ENCODE data around the gene ADAMTS19. TPM values are rescaled to one million over a fixed set of nuclear protein-coding genes. Genes with fewer than 3 reads are reported as not detected.
"Not testable (repeated sequence)": the region's sequence is repeated elsewhere in the genome, so short reads cannot be mapped to it uniquely, and the experiment has no call there.

ADAMTS19 gene
- total RNA-seq, 1 donor: 0.09 TPM

GRCh38 chr5:129554134-129554904 is 94.2 kb downstream of the ADAMTS19 start:
- DNase-seq (ENCODE audit: low read depth): no peak
- no peak for TF ChIP-seq CTCF (IDR thresholded peaks at IDR 0.05; ENCODE audit: insufficient read depth, low read length)
- H3K4me3 ChIP-seq (ENCODE audit: low read depth, low read length): no peak overlapping the region

GRCh38 chr5:129563585-129563984 is 103.5 kb downstream of the ADAMTS19 start:
- no peak overlapping the region for H3K4me3 ChIP-seq (ENCODE audit: low read depth, low read length)
- no peak for DNase-seq (ENCODE audit: low read depth)
- no peak for TF ChIP-seq CTCF (IDR thresholded peaks at IDR 0.05; ENCODE audit: insufficient read depth, low read length)

- no peak for DNase-seq (ENCODE audit: low read depth)
- no peak for TF ChIP-seq CTCF (IDR thresholded peaks at IDR 0.05; ENCODE audit: insufficient read depth, low read length)
- no peak overlapping the region for H3K4me3 ChIP-seq (ENCODE audit: low read depth, low read length)
Observed at GRCh38 chr5:129569295-129569694, 109.2 kb downstream of the ADAMTS19 start.

GRCh38 chr5:129572060-129572459 is 112.0 kb downstream of the ADAMTS19 start:
- no peak overlapping the region for H3K4me3 ChIP-seq (ENCODE audit: low read depth, low read length)
- DNase-seq (ENCODE audit: low read depth): no peak
- TF ChIP-seq CTCF (IDR thresholded peaks at IDR 0.05; ENCODE audit: insufficient read depth, low read length): no peak

- H3K4me3 ChIP-seq (ENCODE audit: low read depth, low read length); DNase-seq (ENCODE audit: low read depth): not testable (repeated sequence)
Observed at GRCh38 chr5:129584496-129584895, 124.4 kb downstream of the ADAMTS19 start.

GRCh38 chr5:129591508-129592160 is 131.5 kb downstream of the ADAMTS19 start:
- no peak for TF ChIP-seq CTCF (IDR thresholded peaks at IDR 0.05; ENCODE audit: insufficient read depth, low read length)
- no peak overlapping the region for H3K4me3 ChIP-seq (ENCODE audit: low read depth, low read length)
- no peak for DNase-seq (ENCODE audit: low read depth)

GRCh38 chr5:129593525-129593924 is 133.4 kb downstream of the ADAMTS19 start:
- no peak overlapping the region for H3K4me3 ChIP-seq (ENCODE audit: low read depth, low read length)
- no peak for DNase-seq (ENCODE audit: low read depth)
- TF ChIP-seq CTCF (IDR thresholded peaks at IDR 0.05; ENCODE audit: insufficient read depth, low read length): no peak
